Measurements from ENCODE around the gene PHLDB3.

- no peak for TF ChIP-seq POLR2AphosphoS5 (IDR thresholded peaks at IDR 0.05)
- TF ChIP-seq CTCF (IDR thresholded peaks at IDR 0.05): no peak
- TF ChIP-seq POLR2A (IDR thresholded peaks at IDR 0.05): no peak
- TF ChIP-seq EP300 (IDR thresholded peaks at IDR 0.05; ENCODE audit: low read depth): no peak
Measured at GRCh38 chr19:43482193-43482592, 22.4 kb downstream of the PHLDB3 start.
